ENCODE results near the gene VPS16.

Gene VPS16

GRCh38 chr20:2887715-2888114 is 47.2 kb downstream of the VPS16 start:
- no peak overlapping the region for H3K4me3 ChIP-seq (ENCODE audit: control insufficient read depth, low read depth, low read length)
- DNase-seq (ENCODE audit: low read depth) = no peak
- TF ChIP-seq, protein P1, sequence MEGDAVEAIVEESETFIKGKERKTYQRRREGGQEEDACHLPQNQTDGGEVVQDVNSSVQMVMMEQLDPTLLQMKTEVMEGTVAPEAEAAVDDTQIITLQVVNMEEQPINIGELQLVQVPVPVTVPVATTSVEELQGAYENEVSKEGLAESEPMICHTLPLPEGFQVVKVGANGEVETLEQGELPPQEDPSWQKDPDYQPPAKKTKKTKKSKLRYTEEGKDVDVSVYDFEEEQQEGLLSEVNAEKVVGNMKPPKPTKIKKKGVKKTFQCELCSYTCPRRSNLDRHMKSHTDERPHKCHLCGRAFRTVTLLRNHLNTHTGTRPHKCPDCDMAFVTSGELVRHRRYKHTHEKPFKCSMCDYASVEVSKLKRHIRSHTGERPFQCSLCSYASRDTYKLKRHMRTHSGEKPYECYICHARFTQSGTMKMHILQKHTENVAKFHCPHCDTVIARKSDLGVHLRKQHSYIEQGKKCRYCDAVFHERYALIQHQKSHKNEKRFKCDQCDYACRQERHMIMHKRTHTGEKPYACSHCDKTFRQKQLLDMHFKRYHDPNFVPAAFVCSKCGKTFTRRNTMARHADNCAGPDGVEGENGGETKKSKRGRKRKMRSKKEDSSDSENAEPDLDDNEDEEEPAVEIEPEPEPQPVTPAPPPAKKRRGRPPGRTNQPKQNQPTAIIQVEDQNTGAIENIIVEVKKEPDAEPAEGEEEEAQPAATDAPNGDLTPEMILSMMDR (IDR thresholded peaks at IDR 0.05; ENCODE audit: control insufficient read depth, insufficient read depth, low read depth, low read length, missing control alignments) = no peak

DNA sequence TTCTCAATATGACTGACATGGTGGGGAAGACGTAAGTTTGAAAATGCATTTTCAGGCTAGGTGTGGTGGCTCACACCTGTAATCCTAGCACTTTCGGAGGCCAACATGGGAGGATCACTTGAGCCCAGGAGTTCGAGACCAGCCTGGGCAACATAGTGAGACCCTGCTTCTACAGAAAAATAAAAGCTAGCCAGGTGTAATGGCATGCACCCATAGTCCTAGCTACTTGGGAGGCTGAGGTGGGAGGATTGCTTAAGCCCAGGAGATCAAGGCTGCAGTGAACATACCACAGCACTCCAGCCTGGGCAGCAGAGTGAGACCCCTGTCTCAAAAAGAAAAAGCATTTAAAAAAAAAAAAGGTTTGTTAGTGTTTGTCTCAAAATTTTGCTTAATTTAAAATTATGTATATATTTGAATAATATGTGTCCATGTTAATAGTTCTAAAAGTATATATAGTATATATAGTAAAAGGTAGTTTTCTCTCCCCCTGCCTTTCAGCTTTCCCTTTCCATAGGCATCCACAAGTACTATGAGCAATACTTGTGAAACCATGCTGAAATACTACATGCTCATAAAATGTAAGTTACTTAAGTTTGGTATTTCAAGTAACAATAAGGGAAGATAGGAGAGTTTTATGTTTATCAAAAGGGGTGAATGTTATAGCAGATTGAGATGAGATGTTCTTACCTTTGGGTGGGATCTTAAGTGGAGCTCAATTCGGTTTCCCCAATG is 47.8 kb downstream of the VPS16 start:
- DNase-seq (ENCODE audit: low read depth) = no peak
- TF ChIP-seq, protein P1 (IDR thresholded peaks at IDR 0.05; ENCODE audit: control insufficient read depth, insufficient read depth, low read depth, low read length, missing control alignments) = no peak
- no peak overlapping the region for H3K4me3 ChIP-seq (ENCODE audit: control insufficient read depth, low read depth, low read length)

DNA sequence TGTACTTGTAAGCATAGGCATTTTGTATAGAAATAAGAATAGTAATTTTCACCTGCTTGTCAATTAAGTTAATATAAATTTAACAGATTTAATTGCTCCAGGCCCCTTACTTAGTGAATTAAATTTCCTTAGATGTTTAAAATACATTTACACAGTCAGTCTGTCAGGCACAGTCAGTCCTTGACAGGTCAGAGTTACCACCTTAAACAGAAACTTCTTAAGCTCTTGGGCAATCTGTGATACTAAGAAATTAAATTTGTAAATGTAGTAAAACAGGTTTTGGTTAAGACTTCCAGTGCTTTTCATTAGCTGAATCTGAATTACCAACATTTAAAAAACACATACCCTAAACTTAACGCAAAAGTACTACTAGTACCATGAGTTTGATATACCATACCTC is 48.7 kb downstream of the VPS16 start:
- TF ChIP-seq, protein P1 (IDR thresholded peaks at IDR 0.05; ENCODE audit: control insufficient read depth, insufficient read depth, low read depth, low read length, missing control alignments) = no peak
- no peak for DNase-seq (ENCODE audit: low read depth)
- H3K4me3 ChIP-seq (ENCODE audit: control insufficient read depth, low read depth, low read length) = no peak overlapping the region

- no peak for DNase-seq (ENCODE audit: low read depth)
- H3K4me3 ChIP-seq (ENCODE audit: control insufficient read depth, low read depth, low read length) = no peak overlapping the region
- TF ChIP-seq, protein P1 (IDR thresholded peaks at IDR 0.05; ENCODE audit: control insufficient read depth, insufficient read depth, low read depth, low read length, missing control alignments) = no peak
Measured at GRCh38 chr20:2889797-2890196, 49.3 kb downstream of the VPS16 start.

- TF ChIP-seq, protein P1 (IDR thresholded peaks at IDR 0.05; ENCODE audit: control insufficient read depth, insufficient read depth, low read depth, low read length, missing control alignments) = no peak
- H3K4me3 ChIP-seq (ENCODE audit: control insufficient read depth, low read depth, low read length) = no peak overlapping the region
- no peak for DNase-seq (ENCODE audit: low read depth)
Measured at GRCh38 chr20:2890742-2891141, 50.2 kb downstream of the VPS16 start.

- no peak overlapping the region for H3K4me3 ChIP-seq (ENCODE audit: control insufficient read depth, low read depth, low read length)
- DNase-seq (ENCODE audit: low read depth) = no peak
- TF ChIP-seq, protein P1 (IDR thresholded peaks at IDR 0.05; ENCODE audit: control insufficient read depth, insufficient read depth, low read depth, low read length, missing control alignments) = no peak
Measured at GRCh38 chr20:2891343-2891742, 50.8 kb downstream of the VPS16 start.

Measured in AG09309 (cell line).